Measurements from ENCODE around the gene RHOG. TPM values are rescaled to one million over a fixed set of nuclear protein-coding genes. Genes with fewer than 3 reads are reported as not detected.

RHOG gene
- total RNA-seq, 4 donors from 2014 or later = 39.9 to 82.4 (median 59.7) TPM

- no peak for TF ChIP-seq CTCF (IDR thresholded peaks at IDR 0.05; ENCODE audit: low read depth)
Observed at GRCh38 chr11:3879967-3880542, 39.3 kb upstream of the RHOG start.

GRCh38 chr11:3879216-3879966 is 38.6 kb upstream of the RHOG start:
- TF ChIP-seq CTCF (IDR thresholded peaks at IDR 0.05; ENCODE audit: low read depth) = no peak

- no peak for TF ChIP-seq CTCF (IDR thresholded peaks at IDR 0.05; ENCODE audit: low read depth)
Observed at GRCh38 chr11:3878258-3878584, 37.5 kb upstream of the RHOG start.

GRCh38 chr11:3877364-3878257 is 36.9 kb upstream of the RHOG start:
- TF ChIP-seq CTCF (IDR thresholded peaks at IDR 0.05; ENCODE audit: low read depth) = no peak

GRCh38 chr11:3876613-3877012 is 35.9 kb upstream of the RHOG start:
- no peak for TF ChIP-seq CTCF (IDR thresholded peaks at IDR 0.05; ENCODE audit: low read depth)

GRCh38 chr11:3873712-3874349 is 33.1 kb upstream of the RHOG start:
- TF ChIP-seq CTCF (IDR thresholded peaks at IDR 0.05; ENCODE audit: low read depth) = no peak

Data from subcutaneous adipose tissue (tissue), 4 donors.